HL-60 (cell line): ENCODE measurements around the gene MIEN1.

Experiments
- POLR2AphosphoS5 ChIP-seq: IDR thresholded peaks from 2 replicates; pipeline ENCODE4 v1.6.1; 2012; ENCODE audit warnings: low read depth
- TF ChIP-seq, protein P1 (sequence below): IDR thresholded peaks from one replicate; pipeline ENCODE4 v1.5.1; 2011; ENCODE audit warnings: low read length, control low read depth, inconsistent platforms; ENCODE audit not compliant: insufficient read depth

DNA sequence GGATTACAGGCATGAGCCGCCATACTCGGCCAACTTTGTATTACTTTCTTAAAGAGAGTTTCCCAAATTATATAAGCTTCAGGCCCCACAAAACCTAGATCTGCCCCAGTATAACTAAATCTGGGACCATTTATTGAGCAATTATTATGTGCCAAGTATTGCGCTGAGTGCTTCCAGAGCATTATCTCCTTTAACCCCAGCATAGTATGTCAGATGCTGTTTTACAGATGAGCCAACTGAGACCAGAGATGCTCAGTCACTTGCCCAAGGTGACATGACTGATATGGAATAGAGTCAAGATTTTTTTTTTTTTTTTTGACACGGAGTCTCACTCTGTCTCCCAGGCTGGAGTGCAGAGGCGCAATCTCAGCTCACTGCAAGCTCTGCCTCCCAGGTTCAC is 32.4 kb downstream of the MIEN1 start:
- TF ChIP-seq, protein P1, sequence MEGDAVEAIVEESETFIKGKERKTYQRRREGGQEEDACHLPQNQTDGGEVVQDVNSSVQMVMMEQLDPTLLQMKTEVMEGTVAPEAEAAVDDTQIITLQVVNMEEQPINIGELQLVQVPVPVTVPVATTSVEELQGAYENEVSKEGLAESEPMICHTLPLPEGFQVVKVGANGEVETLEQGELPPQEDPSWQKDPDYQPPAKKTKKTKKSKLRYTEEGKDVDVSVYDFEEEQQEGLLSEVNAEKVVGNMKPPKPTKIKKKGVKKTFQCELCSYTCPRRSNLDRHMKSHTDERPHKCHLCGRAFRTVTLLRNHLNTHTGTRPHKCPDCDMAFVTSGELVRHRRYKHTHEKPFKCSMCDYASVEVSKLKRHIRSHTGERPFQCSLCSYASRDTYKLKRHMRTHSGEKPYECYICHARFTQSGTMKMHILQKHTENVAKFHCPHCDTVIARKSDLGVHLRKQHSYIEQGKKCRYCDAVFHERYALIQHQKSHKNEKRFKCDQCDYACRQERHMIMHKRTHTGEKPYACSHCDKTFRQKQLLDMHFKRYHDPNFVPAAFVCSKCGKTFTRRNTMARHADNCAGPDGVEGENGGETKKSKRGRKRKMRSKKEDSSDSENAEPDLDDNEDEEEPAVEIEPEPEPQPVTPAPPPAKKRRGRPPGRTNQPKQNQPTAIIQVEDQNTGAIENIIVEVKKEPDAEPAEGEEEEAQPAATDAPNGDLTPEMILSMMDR: no peak
- TF ChIP-seq POLR2AphosphoS5: no peak
